GM12875 (cell line): ENCODE data around the gene PMCH.

ENCODE experiments used
- H3K4me3 ChIP-seq: one replicate; pipeline ENCODE4 v1.5.1; 2011; ENCODE audit warnings: low read depth, low read length, control low read depth
- CTCF ChIP-seq: IDR thresholded peaks from 2 replicates; pipeline ENCODE4 v1.5.1; 2011; ENCODE audit warnings: low read depth, mild to moderate bottlenecking, control low read depth, inconsistent platforms, low read length, moderate library complexity, borderline replicate concordance; ENCODE audit not compliant: insufficient read depth

PMCH gene

GRCh38 chr12:102204025-102204424 is 6.4 kb upstream of the PMCH start:
- no peak overlapping the region for H3K4me3 ChIP-seq
- TF ChIP-seq CTCF, result no peak

GRCh38 chr12:102202556-102202955 is 4.9 kb upstream of the PMCH start:
- TF ChIP-seq CTCF, result no peak

GRCh38 chr12:102201436-102202061 is 3.9 kb upstream of the PMCH start:
- H3K4me3 ChIP-seq, result no peak overlapping the region
- TF ChIP-seq CTCF, result no peak

More at GRCh38 chr12:102202556-102202955, 4.9 kb upstream of the PMCH start:
- no peak overlapping the region for H3K4me3 ChIP-seq

- no peak for TF ChIP-seq CTCF
- H3K4me3 ChIP-seq, result no peak overlapping the region
Measured at GRCh38 chr12:102195826-102196225, 1.8 kb downstream of the PMCH start.

- no peak for TF ChIP-seq CTCF
Measured at GRCh38 chr12:102182635-102183034, 15.0 kb downstream of the PMCH start.

GRCh38 chr12:102174761-102175160 is 22.9 kb downstream of the PMCH start:
- no peak overlapping the region for H3K4me3 ChIP-seq

More at GRCh38 chr12:102182635-102183034, 15.0 kb downstream of the PMCH start:
- no peak overlapping the region for H3K4me3 ChIP-seq

More at GRCh38 chr12:102174761-102175160, 22.9 kb downstream of the PMCH start:
- no peak for TF ChIP-seq CTCF
